Keratinocyte (primary cell): ENCODE results near the gene KIF13A. TPM values are rescaled to one million over a fixed set of nuclear protein-coding genes. Genes with fewer than 3 reads are reported as not detected.

Source experiments
- DNase-seq: peaks from one replicate; pipeline ENCODE4 v3.0.0-alpha.2; 2011; ENCODE audit warnings: low read depth, missing footprints, low spot score
- FAIRE-seq: peaks from 2 replicates; lab custom pipeline; 2011; peaks lifted over from hg19 to GRCh38; lab: Jason Lieb, UNC
- H2AFZ ChIP-seq: 2 replicates; pipeline ENCODE4 v1.6.0; 2012; ENCODE audit warnings: low read length, control low read depth, inconsistent platforms; ENCODE audit not compliant: control insufficient read depth
- H3K27ac ChIP-seq: 2 replicates; pipeline ENCODE4 v1.5.1; 2011; ENCODE audit warnings: low read length; ENCODE audit not compliant: control insufficient read depth, insufficient read depth
- H3K27me3 ChIP-seq: 3 replicates; pipeline ENCODE4 v1.6.0; 2011; ENCODE audit warnings: low read length; ENCODE audit not compliant: control insufficient read depth, insufficient read depth; ENCODE audit errors: extremely low read depth
- H3K36me3 ChIP-seq, 2 experiments: 2 replicates in 1 of 2; 3 replicates in 1 of 2; pipeline ENCODE4 v1.5.1; 2011; ENCODE audit warnings: low read length in 2 of 2, mild to moderate bottlenecking in 1 of 2; ENCODE audit not compliant: control insufficient read depth in 2 of 2, insufficient read depth in 2 of 2; ENCODE audit errors: extremely low read depth in 1 of 2
- H3K4me1 ChIP-seq: 3 replicates; pipeline ENCODE4 v1.5.1; 2011; ENCODE audit warnings: low read length; ENCODE audit not compliant: control insufficient read depth, insufficient read depth; ENCODE audit errors: extremely low read depth
- H3K4me2 ChIP-seq: 3 replicates; pipeline ENCODE4 v1.6.0; 2011; ENCODE audit warnings: low read depth, low read length; ENCODE audit not compliant: control insufficient read depth, insufficient read depth; ENCODE audit errors: extremely low read depth
- H3K4me3 ChIP-seq, 3 experiments: fragments of 200-600 bp in 1 of 3; sonication (generic) in 1 of 3; 2 replicates in 2 of 3; 3 replicates in 1 of 3; pipeline ENCODE4 v1.5.1; 2011 to 2016; ENCODE audit warnings: low read length in 3 of 3, mild to moderate bottlenecking in 3 of 3, control low read depth in 2 of 3, inconsistent platforms in 1 of 3, low read depth in 1 of 3, mixed read lengths in 1 of 3, mixed run types in 1 of 3, moderate library complexity in 1 of 3; ENCODE audit not compliant: control insufficient read depth in 2 of 3, insufficient read depth in 2 of 3; ENCODE audit errors: extremely low read depth in 1 of 3
- H3K79me2 ChIP-seq: 2 replicates; pipeline ENCODE4 v1.6.0; 2012; ENCODE audit warnings: low read length; ENCODE audit not compliant: control insufficient read depth, insufficient read depth
- H3K9ac ChIP-seq: 3 replicates; pipeline ENCODE4 v1.6.0; 2011; ENCODE audit warnings: low read length; ENCODE audit not compliant: control insufficient read depth, insufficient read depth; ENCODE audit errors: extremely low read depth
- H3K9me1 ChIP-seq: 3 replicates; pipeline ENCODE4 v1.6.0; 2011; ENCODE audit warnings: low read length; ENCODE audit not compliant: control insufficient read depth, insufficient read depth; ENCODE audit errors: extremely low read depth
- H3K9me3 ChIP-seq: 2 replicates; pipeline ENCODE4 v1.5.1; 2012; ENCODE audit warnings: low read depth, low read length; ENCODE audit not compliant: control insufficient read depth
- H4K20me1 ChIP-seq: 3 replicates; pipeline ENCODE4 v1.6.0; 2011; ENCODE audit warnings: low read length; ENCODE audit not compliant: control insufficient read depth, insufficient read depth; ENCODE audit errors: extremely low read depth
- EZH2 ChIP-seq: IDR thresholded peaks from one replicate; pipeline ENCODE4 v1.6.1; 2012; ENCODE audit warnings: inconsistent platforms, mild to moderate bottlenecking, low read length, moderate library complexity
- dilution Hi-C: fragments of 300-500 bp; cut with MboI; formaldehyde crosslinking; loops from one replicate; pipeline ENCODE4 v1.7.0; 2020; ENCODE audit warnings: low sequenced_read_pairs; ENCODE audit not compliant: extremely low pct_ligation_motif_present
- polyA plus RNA-seq, 5 experiments: library from polyadenylated mRNA; depleted of rRNA in 3 of 5; stranded (reverse) in 3 of 5; stranded (forward) in 1 of 5; unstranded in 1 of 5; fragments of >200 nt; gene quantifications; 1 replicate in 1 of 5; 2 replicates in 3 of 5; 3 replicates in 1 of 5; pipeline versions ENCODE4 v1.2.1 to v1.2.3, GENCODE V29; 2011 to 2012; ENCODE audit warnings: missing spikeins in 2 of 5, low read depth in 1 of 5, low replicate concordance in 1 of 5
- TF ChIP-seq, protein P1 (sequence below), 3 experiments: IDR thresholded peaks in 1 of 3; conservative IDR thresholded peaks in 1 of 3; optimal IDR thresholded peaks in 1 of 3; 2 replicates in 2 of 3; 3 replicates in 1 of 3; pipeline versions ENCODE3 to v1.5.1; 2011; ENCODE audit warnings: low read length in 3 of 3, mild to moderate bottlenecking in 3 of 3, moderate library complexity in 2 of 3, control low read depth in 1 of 3, inconsistent platforms in 1 of 3; ENCODE audit not compliant: insufficient read depth in 2 of 3; ENCODE audit errors: extremely low read depth in 1 of 3

KIF13A gene
- polyA plus RNA-seq, 1 donor (not counting 4 experiments of a cell fraction or from before 2014, with no cell fraction given) = 96.2 TPM

DNA sequence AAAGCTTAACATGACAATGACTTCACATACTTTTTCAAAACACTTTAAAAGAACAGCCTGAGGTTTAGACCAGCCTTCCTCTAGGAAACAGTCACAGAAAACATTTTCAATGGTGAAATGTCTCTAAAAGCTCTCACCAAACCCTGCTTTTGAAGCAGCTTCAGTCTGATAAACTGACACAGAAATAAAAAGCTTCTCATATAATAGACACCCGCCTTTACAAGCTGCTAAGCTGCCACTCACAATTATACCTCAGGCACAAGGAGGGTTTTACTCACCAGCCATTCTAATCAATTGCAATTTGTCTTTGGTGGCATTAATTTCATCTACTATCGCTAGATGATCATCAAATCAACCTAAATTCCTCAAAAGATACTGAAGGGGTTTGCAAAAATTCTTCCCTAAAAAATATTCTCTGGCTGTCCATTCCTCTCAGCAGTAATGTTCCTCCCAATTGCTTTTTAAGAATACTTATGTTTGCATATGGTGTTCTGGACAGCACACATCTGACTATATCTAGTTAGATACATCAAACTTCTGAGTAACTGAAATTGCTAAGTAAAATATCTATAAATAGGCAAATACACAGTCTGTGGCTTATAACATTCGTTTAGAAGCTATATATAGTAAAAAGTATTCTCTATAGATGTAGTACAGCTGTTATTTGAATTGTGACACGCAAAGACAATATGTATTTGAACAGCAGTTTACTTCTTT is 29.4 kb downstream of the KIF13A start:
- H3K4me1 ChIP-seq = peaks cover 20% of the 10 kb centered on the region
- H2AFZ ChIP-seq = no peak overlapping the region
- FAIRE-seq (no peak), DNase-seq (no peak)
- no peaks in the 10 kb centered on the region for H3K27me3 ChIP-seq
- TF ChIP-seq EZH2 = no peak
- TF ChIP-seq, protein P1, sequence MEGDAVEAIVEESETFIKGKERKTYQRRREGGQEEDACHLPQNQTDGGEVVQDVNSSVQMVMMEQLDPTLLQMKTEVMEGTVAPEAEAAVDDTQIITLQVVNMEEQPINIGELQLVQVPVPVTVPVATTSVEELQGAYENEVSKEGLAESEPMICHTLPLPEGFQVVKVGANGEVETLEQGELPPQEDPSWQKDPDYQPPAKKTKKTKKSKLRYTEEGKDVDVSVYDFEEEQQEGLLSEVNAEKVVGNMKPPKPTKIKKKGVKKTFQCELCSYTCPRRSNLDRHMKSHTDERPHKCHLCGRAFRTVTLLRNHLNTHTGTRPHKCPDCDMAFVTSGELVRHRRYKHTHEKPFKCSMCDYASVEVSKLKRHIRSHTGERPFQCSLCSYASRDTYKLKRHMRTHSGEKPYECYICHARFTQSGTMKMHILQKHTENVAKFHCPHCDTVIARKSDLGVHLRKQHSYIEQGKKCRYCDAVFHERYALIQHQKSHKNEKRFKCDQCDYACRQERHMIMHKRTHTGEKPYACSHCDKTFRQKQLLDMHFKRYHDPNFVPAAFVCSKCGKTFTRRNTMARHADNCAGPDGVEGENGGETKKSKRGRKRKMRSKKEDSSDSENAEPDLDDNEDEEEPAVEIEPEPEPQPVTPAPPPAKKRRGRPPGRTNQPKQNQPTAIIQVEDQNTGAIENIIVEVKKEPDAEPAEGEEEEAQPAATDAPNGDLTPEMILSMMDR (optimal IDR thresholded peaks at IDR 0.05 in 1 of 3, IDR thresholded peaks at IDR 0.05 in 1 of 3, conservative IDR thresholded peaks at IDR 0.05 in 1 of 3; ENCODE audit: extremely low read depth in 1 of 3, insufficient read depth in 2 of 3, low read length in 3 of 3) = no peak
- dilution Hi-C loops = no loop called here
- no peaks in the 10 kb centered on the region for H3K9me1 ChIP-seq
- no peak overlapping the region for H3K4me3 ChIP-seq
- H3K36me3 ChIP-seq = peaks cover 5 to 17% of the 10 kb centered on the region in 2 experiments
- peaks cover 91% of the 10 kb centered on the region for H3K79me2 ChIP-seq
- no peaks in the 10 kb centered on the region for H3K9me3 ChIP-seq
- no peak overlapping the region for H3K9ac ChIP-seq
- H4K20me1 ChIP-seq = peaks cover 4% of the 10 kb centered on the region
- no peak overlapping the region for H3K4me2 ChIP-seq
- peak overlapping the region; percentile 29 for H3K27ac ChIP-seq

DNA sequence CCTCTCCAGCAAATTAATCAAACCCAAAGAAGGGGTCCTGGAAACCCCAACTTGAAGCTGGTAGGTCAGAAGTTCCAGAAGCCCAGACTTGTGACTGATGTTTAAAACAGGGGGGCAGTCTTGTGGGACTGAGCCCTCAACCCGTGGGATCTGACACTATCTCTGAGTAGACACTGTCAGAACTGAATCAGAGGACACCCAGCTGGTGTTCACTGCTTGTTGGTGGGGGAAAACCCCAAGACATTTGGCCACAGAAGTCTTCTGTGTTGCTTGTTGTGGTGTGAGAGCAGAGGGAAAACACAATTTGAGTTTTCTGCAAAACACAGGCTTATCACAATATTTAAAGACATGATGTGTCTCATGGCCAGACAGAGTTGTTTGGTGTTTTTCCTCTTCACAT is 29.9 kb downstream of the KIF13A start:
- Histone ChIP-seq H3K9me1 (no peaks in the 10 kb centered on the region), H3K4me3 (no peak overlapping the region), H3K9ac (no peak overlapping the region), H3K4me2 (no peak overlapping the region), H3K36me3 (peaks cover 5 to 17% of the 10 kb centered on the region in 2 experiments), H3K27ac (peak overlapping the region; percentile 29), H3K9me3 (no peaks in the 10 kb centered on the region), H2AFZ (no peak overlapping the region), H4K20me1 (peaks cover 4% of the 10 kb centered on the region), H3K4me1 (peaks cover 15% of the 10 kb centered on the region), H3K79me2 (peaks cover 96% of the 10 kb centered on the region), H3K27me3 (no peaks in the 10 kb centered on the region)
- dilution Hi-C loops = no loop called here
- TF ChIP-seq, protein P1 (optimal IDR thresholded peaks at IDR 0.05 in 1 of 3, IDR thresholded peaks at IDR 0.05 in 1 of 3, conservative IDR thresholded peaks at IDR 0.05 in 1 of 3; ENCODE audit: extremely low read depth in 1 of 3, insufficient read depth in 2 of 3, low read length in 3 of 3) = no peak
- no peak for TF ChIP-seq EZH2
- DNase-seq (no peak), FAIRE-seq (no peak)
